Cardiac muscle cell (in vitro differentiated cells and primary cell): ENCODE results near the gene CEP112. TPM values are rescaled to one million over a fixed set of nuclear protein-coding genes. Genes with fewer than 3 reads are reported as not detected.
A peak's percentile ranks its signal among the peaks of the same experiment; 100 is the strongest.
"Not testable (repeated sequence)": the region's sequence is repeated elsewhere in the genome, so short reads cannot be mapped to it uniquely, and the experiment has no call there.

Source experiments
- DNase-seq, 2 donors: peaks; one replicate each; pipeline versions ENCODE4 v3.0.0 to v3.0.0-alpha.2; 2010 to 2017; ENCODE audit warnings: low read depth in 1 of 2, low spot score in 1 of 2
- H3K27ac ChIP-seq: fragments of 200-600 bp; sonication (generic); 2 replicates; pipeline ENCODE4 v1.5.1; 2016
- H3K27me3 ChIP-seq: fragments of 200-600 bp; sonication (generic); 2 replicates; pipeline ENCODE4 v1.6.0; 2016; ENCODE audit warnings: control low read depth
- H3K36me3 ChIP-seq: fragments of 200-600 bp; sonication (generic); 2 replicates; pipeline ENCODE4 v1.5.1; 2016; ENCODE audit warnings: control low read depth
- H3K4me1 ChIP-seq: fragments of 200-600 bp; sonication (generic); 2 replicates; pipeline ENCODE4 v1.8.1; 2017; ENCODE audit warnings: low read depth, mild to moderate bottlenecking, mixed run types
- H3K4me3 ChIP-seq: fragments of 200-600 bp; sonication (generic); 2 replicates; pipeline ENCODE4 v1.5.1; 2016; ENCODE audit warnings: mild to moderate bottlenecking
- H3K9me3 ChIP-seq: fragments of 200-600 bp; sonication (generic); 2 replicates; pipeline ENCODE4 v1.5.1; 2017; ENCODE audit warnings: low read depth, mild to moderate bottlenecking, control low read depth
- polyA plus RNA-seq: library from polyadenylated mRNA; unstranded; fragments of >200 nt; fragmentation: Nextera tagmentation; extraction: Ambion mirVana; gene quantifications from 2 replicates; pipeline ENCODE4 v1.2.1, GENCODE V29; 2016
- total RNA-seq: library from RNA; depleted of rRNA; stranded (reverse); fragments of >200 nt; gene quantifications from 2 replicates; pipeline ENCODE4 v1.2.3, GENCODE V29; 2016
- TF ChIP-seq, protein P1 (sequence below): IDR thresholded peaks from 2 replicates; pipeline ENCODE4 v1.5.1; 2012; ENCODE audit warnings: low read depth, mild to moderate bottlenecking, low read length

The CEP112 gene
- total and polyA plus RNA-seq, 2 experiments from 2014 or later, result 7.7 to 10.9 TPM

GRCh38 chr17:65817951-65818350 lies 374.0 kb downstream of the CEP112 start:
- TF ChIP-seq, protein P1, sequence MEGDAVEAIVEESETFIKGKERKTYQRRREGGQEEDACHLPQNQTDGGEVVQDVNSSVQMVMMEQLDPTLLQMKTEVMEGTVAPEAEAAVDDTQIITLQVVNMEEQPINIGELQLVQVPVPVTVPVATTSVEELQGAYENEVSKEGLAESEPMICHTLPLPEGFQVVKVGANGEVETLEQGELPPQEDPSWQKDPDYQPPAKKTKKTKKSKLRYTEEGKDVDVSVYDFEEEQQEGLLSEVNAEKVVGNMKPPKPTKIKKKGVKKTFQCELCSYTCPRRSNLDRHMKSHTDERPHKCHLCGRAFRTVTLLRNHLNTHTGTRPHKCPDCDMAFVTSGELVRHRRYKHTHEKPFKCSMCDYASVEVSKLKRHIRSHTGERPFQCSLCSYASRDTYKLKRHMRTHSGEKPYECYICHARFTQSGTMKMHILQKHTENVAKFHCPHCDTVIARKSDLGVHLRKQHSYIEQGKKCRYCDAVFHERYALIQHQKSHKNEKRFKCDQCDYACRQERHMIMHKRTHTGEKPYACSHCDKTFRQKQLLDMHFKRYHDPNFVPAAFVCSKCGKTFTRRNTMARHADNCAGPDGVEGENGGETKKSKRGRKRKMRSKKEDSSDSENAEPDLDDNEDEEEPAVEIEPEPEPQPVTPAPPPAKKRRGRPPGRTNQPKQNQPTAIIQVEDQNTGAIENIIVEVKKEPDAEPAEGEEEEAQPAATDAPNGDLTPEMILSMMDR, result no peak
- Histone ChIP-seq H3K27ac (no peak overlapping the region), H3K9me3 (no peaks in the 10 kb centered on the region), H3K36me3 (no peaks in the 10 kb centered on the region), H3K4me3 (no peak overlapping the region), H3K4me1 (no peaks in the 10 kb centered on the region), H3K27me3 (no peaks in the 10 kb centered on the region)
- no peak for DNase-seq

GRCh38 chr17:65814418-65814817 lies 377.5 kb downstream of the CEP112 start:
- TF ChIP-seq, protein P1, result no peak
- Histone ChIP-seq H3K4me1 (no peaks in the 10 kb centered on the region), H3K36me3 (no peaks in the 10 kb centered on the region), H3K27ac (no peak overlapping the region), H3K9me3 (no peaks in the 10 kb centered on the region), H3K4me3 (no peak overlapping the region), H3K27me3 (no peaks in the 10 kb centered on the region)
- no peak for DNase-seq

- Histone ChIP-seq H3K27ac (no peak overlapping the region), H3K27me3 (no peaks in the 10 kb centered on the region), H3K4me3 (no peak overlapping the region), H3K4me1 (no peaks in the 10 kb centered on the region), H3K9me3 (no peaks in the 10 kb centered on the region), H3K36me3 (no peaks in the 10 kb centered on the region)
- no peak for DNase-seq
- TF ChIP-seq, protein P1, result no peak
Measured at GRCh38 chr17:65813306-65813705, 378.6 kb downstream of the CEP112 start.

DNA sequence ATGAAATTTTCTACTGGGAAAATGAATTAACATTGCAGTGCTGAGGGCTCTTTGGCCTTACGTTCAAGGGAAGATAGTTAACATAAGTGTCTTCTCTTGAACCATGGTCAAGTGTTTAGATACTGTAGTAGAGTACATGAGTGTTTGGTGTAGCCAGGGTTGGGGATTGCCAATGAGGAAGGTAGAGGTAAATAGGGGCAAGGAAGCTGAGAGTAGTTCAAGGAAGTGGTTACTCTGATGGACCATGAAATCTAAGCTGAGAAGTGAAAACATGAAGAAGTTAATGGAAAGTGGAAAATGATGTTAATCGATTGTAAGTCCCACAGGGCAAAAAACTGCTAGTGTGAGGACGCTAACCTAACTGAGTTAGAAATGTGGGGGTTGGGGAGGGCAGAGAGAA lies 380.9 kb downstream of the CEP112 start:
- no peak for DNase-seq
- TF ChIP-seq, protein P1, result no peak
- Histone ChIP-seq H3K4me3 (no peak overlapping the region), H3K9me3 (no peaks in the 10 kb centered on the region), H3K4me1 (no peaks in the 10 kb centered on the region), H3K36me3 (no peaks in the 10 kb centered on the region), H3K27ac (no peak overlapping the region), H3K27me3 (no peaks in the 10 kb centered on the region)

DNA sequence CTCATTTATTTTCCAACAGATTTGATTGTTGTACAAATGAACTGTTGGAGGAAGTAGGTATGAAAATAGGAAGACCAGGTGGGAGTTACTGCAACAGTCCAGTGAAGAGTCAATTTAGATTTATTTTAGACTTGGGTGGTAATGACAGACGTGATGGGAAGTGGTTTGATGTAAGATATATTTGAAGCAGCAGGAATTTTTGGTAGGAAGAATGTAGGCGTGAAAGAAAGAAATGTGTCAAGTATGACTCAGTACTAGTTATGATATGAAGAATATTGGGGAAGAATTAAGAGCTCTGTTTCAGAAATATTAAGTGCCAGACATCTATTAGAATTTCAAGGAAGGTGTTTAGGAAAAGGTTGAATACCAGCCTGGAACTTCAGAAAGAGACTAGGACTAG lies 382.6 kb downstream of the CEP112 start:
- H3K4me3 ChIP-seq, result no peak overlapping the region
- no peak overlapping the region for H3K27ac ChIP-seq
- peak in 1 of 2 donors; percentile 16 for DNase-seq
- H3K4me1 ChIP-seq, result no peaks in the 10 kb centered on the region
- TF ChIP-seq, protein P1, result no peak
- H3K9me3 ChIP-seq, result no peaks in the 10 kb centered on the region
- H3K36me3 ChIP-seq, result no peaks in the 10 kb centered on the region
- no peaks in the 10 kb centered on the region for H3K27me3 ChIP-seq

DNA sequence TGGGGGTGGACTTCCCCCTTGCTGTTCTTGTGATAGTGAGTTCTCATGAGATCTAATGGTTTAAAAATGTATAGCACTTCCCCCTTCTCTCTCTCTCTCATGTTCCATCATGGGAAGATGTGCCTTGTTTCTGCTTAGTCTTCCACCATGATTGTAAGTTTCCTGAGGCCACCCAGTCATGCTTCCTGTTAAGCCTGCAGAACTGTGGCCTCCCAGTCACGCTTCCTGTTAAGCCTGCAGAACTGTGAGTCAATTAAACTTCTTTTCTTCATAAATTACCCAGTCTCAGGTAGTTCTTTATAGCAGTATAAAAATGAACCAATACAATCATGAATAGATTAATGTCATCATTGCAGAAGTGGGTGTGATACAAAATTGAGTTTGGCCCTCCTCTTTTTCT lies 383.4 kb downstream of the CEP112 start:
- not testable (repeated sequence) for H3K36me3 ChIP-seq, H3K27ac ChIP-seq, H3K4me1 ChIP-seq, DNase-seq, H3K9me3 ChIP-seq, H3K27me3 ChIP-seq, H3K4me3 ChIP-seq
